ENCODE results near the gene NTM.
A peak's percentile ranks its signal among the peaks of the same experiment; 100 is the strongest.

NTM gene

GRCh38 chr11:131912134-131912533, 541.7 kb downstream of the NTM start:
- FAIRE-seq (no peak), DNase-seq (ENCODE audit: extremely low spot score, insufficient read length, low read depth) (no peak)

GRCh38 chr11:131913267-131913666, 542.9 kb downstream of the NTM start:
- no peak for FAIRE-seq
- no peak for DNase-seq (ENCODE audit: extremely low spot score, insufficient read length, low read depth)

GRCh38 chr11:131914361-131914774, 544.0 kb downstream of the NTM start:
- no peak for DNase-seq (ENCODE audit: extremely low spot score, insufficient read length, low read depth)
- no peak for FAIRE-seq

DNA sequence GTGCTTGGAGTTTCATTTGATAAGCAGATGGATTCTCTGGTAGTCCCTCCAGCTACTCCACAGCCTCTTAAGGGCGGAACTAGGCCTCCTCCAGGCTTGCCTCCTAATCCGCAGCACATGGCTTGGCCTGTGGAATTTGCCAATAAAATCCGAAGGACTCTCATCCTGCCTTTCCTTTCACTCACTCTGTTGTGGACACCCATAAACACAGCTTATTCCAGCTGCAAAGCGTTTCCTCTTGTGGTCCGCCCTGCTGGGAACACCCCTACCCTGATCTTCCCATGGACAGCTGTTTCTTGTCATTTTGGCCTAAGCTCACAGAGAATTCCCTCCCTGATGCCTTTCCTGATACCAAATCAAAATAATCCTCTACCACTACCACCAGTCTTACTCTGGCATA, 546.2 kb downstream of the NTM start:
- DNase-seq (ENCODE audit: extremely low spot score, insufficient read length, low read depth) (no peak), FAIRE-seq (no peak)

DNA sequence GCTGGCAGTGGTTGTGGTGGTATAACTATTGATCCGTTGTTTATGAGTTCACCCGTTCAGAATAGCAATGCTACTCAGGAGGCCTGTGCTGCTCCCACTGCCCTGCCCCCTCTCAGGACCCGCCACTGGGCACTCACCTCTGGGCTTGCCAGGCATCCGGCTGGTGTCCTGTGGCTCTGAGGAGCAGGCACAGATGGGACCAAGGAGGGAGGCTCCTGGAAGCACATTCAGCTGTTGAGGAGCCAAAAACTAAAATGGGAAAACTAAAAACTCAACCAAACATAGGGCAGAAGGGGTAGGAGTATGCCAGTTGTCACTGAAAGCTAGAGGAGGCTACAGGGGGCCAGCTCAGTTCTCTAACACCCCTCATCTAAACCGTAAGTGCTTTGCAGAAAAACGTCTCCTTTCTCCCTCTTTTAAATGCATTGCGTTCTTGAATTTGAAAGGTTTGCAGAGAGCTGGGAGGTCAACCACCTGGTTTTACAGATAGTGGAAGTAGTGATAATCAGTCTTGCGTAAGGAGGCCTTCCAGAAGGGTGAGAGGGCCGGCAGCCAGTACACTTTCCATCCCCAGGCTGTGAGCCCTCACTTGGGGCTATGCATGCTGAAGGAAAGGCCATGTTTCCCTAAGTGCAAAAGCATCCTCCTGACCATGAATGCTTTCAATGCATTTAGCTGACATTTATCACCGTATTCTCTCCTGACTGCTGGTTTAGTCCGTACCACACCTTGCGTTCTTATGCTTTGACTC, 547.4 kb downstream of the NTM start:
- no peak for FAIRE-seq

DNA sequence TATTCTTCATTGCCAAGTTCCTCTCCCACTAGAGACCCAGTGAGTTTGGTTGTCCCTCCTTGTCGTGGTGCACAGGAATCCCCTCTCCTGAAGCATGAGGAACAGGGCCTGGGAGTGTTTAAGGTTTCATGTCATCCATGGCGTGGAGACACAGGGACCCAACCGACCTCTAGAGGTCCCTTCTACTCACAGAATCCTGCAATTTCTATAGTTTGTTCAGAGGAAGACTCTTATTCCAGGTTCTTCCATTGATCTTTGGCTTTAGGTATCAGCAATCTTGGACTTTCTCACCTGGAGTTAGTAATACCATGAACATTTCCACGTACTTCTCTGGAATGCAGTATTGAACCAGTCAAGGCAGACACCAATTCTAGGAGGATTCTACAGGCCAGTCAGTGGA, 548.2 kb downstream of the NTM start:
- no peak for FAIRE-seq
- DNase-seq (ENCODE audit: extremely low spot score, insufficient read length, low read depth): no peak

More for the DNA sequence above, 547.4 kb downstream of the NTM start:
- DNase-seq (ENCODE audit: extremely low spot score, insufficient read length, low read depth): no peak

- FAIRE-seq (no peak), DNase-seq (ENCODE audit: extremely low spot score, insufficient read length, low read depth) (no peak)
These were observed 551.8 kb downstream of the NTM start for GRCh38 chr11:131922220-131922619.

GRCh38 chr11:131923309-131923708, 552.9 kb downstream of the NTM start:
- no peak for DNase-seq (ENCODE audit: extremely low spot score, insufficient read length, low read depth)
- FAIRE-seq: no peak

DNA sequence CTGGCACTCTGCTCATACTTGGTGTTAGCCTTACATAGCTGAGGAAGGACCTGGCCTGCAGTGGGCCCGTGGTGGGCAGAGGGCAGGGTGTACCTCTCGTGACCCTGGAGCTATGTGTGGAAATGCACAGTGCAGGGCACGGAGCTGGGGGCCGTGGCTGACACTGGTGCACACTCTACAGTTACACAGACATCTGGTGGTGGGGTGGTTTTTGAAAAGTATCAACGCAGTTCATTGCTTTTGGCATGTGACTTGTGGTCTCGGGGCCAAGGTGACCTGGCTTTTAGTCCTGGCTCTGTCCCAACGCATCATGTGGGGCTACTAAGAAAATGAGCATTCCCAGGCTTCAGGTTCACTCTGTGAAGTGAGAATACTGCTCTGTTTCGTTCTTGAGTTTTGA, 553.6 kb downstream of the NTM start:
- DNase-seq (ENCODE audit: extremely low spot score, insufficient read length, low read depth): no peak
- no peak for FAIRE-seq

GRCh38 chr11:131924457-131925201, 554.2 kb downstream of the NTM start:
- DNase-seq (ENCODE audit: extremely low spot score, insufficient read length, low read depth) (no peak), FAIRE-seq (no peak)

GRCh38 chr11:131925829-131926228, 555.4 kb downstream of the NTM start:
- no peak for DNase-seq (ENCODE audit: extremely low spot score, insufficient read length, low read depth)
- no peak for FAIRE-seq

- DNase-seq (ENCODE audit: extremely low spot score, insufficient read length, low read depth): no peak
- peak; percentile 62 for FAIRE-seq
These were observed 558.6 kb downstream of the NTM start for GRCh38 chr11:131928992-131929391.

- DNase-seq (ENCODE audit: extremely low spot score, insufficient read length, low read depth): no peak
- no peak for FAIRE-seq
These were observed 562.3 kb downstream of the NTM start for GRCh38 chr11:131932584-131933325.

GRCh38 chr11:131934006-131934405, 563.6 kb downstream of the NTM start:
- DNase-seq (ENCODE audit: extremely low spot score, insufficient read length, low read depth): no peak
- FAIRE-seq: no peak

GRCh38 chr11:131938351-131938751, 567.9 kb downstream of the NTM start:
- FAIRE-seq (no peak), DNase-seq (ENCODE audit: extremely low spot score, insufficient read length, low read depth) (no peak)

- FAIRE-seq (no peak), DNase-seq (ENCODE audit: extremely low spot score, insufficient read length, low read depth) (no peak)
These were observed 569.7 kb downstream of the NTM start for GRCh38 chr11:131940126-131940525.

DNA sequence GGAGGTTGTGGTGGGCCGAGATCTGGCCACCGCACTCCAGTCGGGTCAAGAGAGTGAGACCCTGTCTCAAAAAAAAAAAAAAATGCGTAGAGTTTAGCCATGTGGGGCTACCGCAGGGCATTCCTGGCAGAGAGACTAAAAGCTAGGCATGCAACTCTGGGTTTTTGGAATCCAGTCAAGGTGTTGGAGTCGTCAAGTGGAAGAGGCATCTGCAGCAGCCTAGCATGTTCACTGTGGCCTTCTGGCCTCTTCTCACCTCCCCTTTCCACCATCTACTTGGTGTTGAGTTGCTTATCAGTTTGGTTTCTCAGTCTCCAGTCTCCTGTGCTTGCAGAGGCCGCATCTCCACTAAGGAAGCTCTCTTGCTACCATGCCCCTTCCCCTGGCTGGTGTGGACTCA, 572.5 kb downstream of the NTM start:
- DNase-seq (ENCODE audit: extremely low spot score, insufficient read length, low read depth) (no peak), FAIRE-seq (no peak)

- DNase-seq (ENCODE audit: extremely low spot score, insufficient read length, low read depth) (no peak), FAIRE-seq (no peak)
These were observed 572.9 kb downstream of the NTM start for GRCh38 chr11:131943295-131943694.

- no peak for DNase-seq (ENCODE audit: extremely low spot score, insufficient read length, low read depth)
- FAIRE-seq: no peak
These were observed 574.3 kb downstream of the NTM start for GRCh38 chr11:131944736-131945135.

DNA sequence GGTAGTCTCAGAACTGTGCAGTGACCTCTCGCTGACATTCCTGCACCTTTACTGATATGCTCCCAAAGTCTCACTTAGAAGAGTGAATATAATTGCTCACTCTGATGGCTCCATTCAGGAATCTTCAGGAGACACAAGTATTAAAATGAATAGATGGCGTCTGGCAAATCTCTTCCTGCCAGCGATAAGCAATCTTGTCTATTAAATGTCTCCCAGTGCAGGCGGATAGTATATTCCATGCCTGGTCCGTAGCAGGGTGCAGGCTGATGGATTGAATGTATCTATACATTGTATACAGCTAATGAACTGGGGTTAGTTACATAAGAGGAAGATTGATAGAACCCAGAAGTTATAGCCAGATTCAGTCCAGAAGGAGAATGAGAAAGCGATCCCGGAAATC, 575.3 kb downstream of the NTM start:
- DNase-seq (ENCODE audit: extremely low spot score, insufficient read length, low read depth) (no peak), FAIRE-seq (no peak)

GRCh38 chr11:131947511-131947910, 577.1 kb downstream of the NTM start:
- no peak for FAIRE-seq

More at GRCh38 chr11:131947511-131947910, 577.1 kb downstream of the NTM start:
- no peak for DNase-seq (ENCODE audit: extremely low spot score, insufficient read length, low read depth)

Data from GM18507 (cell line).